ENCODE data around the gene FYN.
A peak's percentile ranks its signal among the peaks of the same experiment; 100 is the strongest.

The FYN gene

DNA sequence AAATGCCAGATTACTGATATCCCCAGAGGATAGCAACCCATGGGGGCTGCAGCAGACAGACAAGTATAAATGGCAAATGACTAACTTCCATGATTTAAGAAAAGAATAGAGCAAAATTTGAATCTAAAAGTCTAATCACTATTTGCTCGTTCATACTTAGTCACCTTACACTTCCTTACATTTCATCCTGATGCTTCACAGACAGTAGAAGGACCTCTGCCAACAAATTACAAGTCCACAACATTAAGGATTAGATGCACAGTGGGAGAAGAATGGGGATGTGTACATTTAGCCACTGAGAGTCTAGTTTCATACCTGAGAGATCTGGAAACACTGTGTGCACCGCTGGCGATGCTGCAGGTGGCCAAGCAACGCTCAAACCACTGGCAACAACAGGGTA, 72.4 kb downstream of the FYN start:
- TF ChIP-seq, protein P1, sequence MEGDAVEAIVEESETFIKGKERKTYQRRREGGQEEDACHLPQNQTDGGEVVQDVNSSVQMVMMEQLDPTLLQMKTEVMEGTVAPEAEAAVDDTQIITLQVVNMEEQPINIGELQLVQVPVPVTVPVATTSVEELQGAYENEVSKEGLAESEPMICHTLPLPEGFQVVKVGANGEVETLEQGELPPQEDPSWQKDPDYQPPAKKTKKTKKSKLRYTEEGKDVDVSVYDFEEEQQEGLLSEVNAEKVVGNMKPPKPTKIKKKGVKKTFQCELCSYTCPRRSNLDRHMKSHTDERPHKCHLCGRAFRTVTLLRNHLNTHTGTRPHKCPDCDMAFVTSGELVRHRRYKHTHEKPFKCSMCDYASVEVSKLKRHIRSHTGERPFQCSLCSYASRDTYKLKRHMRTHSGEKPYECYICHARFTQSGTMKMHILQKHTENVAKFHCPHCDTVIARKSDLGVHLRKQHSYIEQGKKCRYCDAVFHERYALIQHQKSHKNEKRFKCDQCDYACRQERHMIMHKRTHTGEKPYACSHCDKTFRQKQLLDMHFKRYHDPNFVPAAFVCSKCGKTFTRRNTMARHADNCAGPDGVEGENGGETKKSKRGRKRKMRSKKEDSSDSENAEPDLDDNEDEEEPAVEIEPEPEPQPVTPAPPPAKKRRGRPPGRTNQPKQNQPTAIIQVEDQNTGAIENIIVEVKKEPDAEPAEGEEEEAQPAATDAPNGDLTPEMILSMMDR (IDR thresholded peaks at IDR 0.05; ENCODE audit: low read depth, low read length, missing control alignments): no peak
- no peak for DNase-seq (ENCODE audit: low read depth)
- H3K4me3 ChIP-seq (ENCODE audit: low read depth, low read length): no peak overlapping the region

DNA sequence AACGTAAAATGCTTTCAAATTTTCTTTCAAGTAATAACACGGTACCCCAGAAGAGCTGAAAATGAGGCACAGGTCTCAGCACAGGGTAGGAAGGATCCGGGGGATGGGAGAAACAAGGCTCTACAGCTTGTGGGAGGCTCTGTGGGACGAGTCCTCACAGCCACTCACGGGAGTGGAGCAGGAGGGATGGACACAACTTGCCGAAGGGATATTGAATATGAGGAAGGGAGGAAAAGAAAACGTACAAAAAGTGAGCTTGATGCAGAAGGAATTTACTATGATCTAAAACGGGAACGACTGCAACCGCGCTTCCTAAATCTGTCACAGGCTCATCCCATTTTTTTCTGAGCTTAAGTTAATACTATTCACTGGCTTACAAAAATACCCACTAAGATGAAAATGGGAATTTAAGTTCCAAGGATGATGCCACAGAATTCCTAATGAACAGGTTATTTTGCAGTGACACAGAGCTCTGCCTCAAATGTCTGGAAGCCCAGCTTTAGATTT, 72.9 kb downstream of the FYN start:
- TF ChIP-seq, protein P1 (IDR thresholded peaks at IDR 0.05; ENCODE audit: low read depth, low read length, missing control alignments): no peak
- DNase-seq (ENCODE audit: low read depth): no peak
- no peak overlapping the region for H3K4me3 ChIP-seq (ENCODE audit: low read depth, low read length)

DNA sequence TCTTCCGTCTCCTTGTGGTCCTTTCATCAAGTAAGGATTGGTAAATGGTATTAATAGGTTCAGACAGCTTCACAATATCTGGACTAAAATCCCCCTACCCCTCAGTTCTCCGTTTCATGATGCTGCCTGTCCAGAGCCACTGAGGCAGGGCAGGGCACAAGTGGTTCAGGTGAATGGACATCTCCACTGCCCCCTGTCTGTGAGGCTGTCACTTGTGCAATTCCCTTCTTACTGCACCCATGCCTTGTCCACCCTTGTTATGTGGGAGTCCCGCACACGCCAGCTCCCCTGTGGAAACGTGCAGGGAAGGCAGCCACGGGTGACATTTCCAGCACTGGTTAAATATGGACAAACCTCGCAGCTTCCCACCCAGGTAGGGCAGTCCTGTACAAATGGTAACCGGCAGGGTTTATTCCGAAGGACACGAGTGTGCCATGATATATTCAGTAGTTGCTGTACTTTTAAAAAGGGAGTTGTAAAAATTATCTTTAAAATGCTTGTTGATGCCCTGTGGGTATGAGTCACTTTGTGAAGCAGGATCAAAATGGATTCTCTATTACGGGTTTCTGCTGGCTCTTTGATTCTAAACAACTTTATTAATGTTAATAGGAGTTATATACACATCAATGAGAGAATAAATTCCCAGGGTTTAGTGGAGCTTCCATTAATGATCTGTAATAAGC, 73.5 kb downstream of the FYN start:
- TF ChIP-seq, protein P1 (IDR thresholded peaks at IDR 0.05; ENCODE audit: low read depth, low read length, missing control alignments): peak; percentile 16
- DNase-seq (ENCODE audit: low read depth): no peak

DNA sequence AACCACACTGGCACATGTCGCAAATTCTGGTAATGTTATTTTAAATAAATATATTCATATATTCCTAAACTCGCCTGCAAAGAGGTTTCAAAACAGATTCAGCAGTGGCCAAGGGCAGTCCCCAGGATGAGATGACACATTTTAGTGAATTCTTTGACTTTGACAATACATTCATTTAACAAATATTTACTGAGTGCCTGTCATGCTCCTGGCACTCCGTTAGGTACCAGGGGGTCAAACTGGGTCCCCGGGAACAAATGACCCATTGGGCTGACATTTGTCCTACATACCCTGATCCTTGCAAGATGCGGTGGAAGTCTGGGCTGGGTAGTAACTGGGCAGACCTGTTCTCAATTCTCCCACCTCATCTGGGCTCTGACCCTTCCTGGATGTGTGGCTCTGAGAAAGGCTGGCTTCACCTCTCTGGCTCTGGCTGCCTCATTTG, 74.9 kb downstream of the FYN start:
- TF ChIP-seq, protein P1 (IDR thresholded peaks at IDR 0.05; ENCODE audit: low read depth, low read length, missing control alignments): no peak
- DNase-seq (ENCODE audit: low read depth): no peak
- no peak overlapping the region for H3K4me3 ChIP-seq (ENCODE audit: low read depth, low read length)

More for the DNA sequence above, 73.5 kb downstream of the FYN start:
- H3K4me3 ChIP-seq (ENCODE audit: low read depth, low read length): no peak overlapping the region

DNA sequence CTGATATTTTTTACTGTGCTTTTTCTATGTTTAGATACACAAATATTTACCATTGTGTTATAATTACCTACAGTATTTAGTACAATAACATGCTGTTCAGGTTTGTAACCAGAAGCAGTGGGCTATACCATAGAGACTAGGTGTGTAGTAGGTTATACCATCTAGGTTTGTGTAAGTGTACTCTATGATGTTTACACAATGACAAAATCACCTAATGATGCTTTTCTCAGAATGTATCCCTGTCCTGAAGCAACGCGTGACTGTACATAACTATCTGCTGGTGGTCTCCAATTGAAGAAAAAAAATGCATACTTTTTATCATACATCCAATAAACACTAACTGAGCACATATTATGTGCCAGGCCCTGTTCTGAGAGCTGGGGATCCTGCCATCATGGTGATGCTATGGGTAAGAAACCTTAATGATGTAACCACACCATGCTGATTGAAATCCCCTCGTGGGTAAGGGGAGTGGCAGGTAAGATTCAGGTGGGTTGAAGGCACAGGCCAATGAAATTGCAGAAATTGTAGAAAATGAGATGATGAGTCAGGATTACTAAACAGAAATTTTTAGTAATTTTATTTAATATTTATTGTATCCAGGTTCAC, 76.8 kb downstream of the FYN start:
- DNase-seq (ENCODE audit: low read depth): no peak
- TF ChIP-seq, protein P1 (IDR thresholded peaks at IDR 0.05; ENCODE audit: low read depth, low read length, missing control alignments): no peak
- H3K4me3 ChIP-seq (ENCODE audit: low read depth, low read length): no peak overlapping the region

DNA sequence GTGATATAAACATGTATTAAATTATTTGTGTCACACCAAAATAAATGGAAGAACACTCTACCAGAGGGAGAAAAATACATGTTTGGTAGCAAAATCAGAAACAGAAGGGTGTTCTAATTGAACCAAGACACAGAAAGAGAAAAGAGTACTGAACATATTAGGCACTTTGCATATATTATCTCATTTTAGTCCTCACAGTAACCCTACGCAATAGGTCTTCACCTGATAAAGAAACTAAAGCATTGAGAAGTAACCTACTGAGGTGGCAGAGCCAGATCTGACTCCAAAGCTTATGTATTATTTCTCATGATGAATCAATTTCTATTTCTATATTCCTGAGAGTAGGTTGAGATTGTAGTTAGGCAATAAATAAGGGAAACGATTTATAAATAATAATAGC, 77.7 kb downstream of the FYN start:
- DNase-seq (ENCODE audit: low read depth): no peak
- TF ChIP-seq, protein P1 (IDR thresholded peaks at IDR 0.05; ENCODE audit: low read depth, low read length, missing control alignments): no peak
- no peak overlapping the region for H3K4me3 ChIP-seq (ENCODE audit: low read depth, low read length)

Data from GM12864 (cell line).